HepG2 (cell line): ENCODE measurements around the gene LSMEM2. TPM values are rescaled to one million over a fixed set of nuclear protein-coding genes. Genes with fewer than 3 reads are reported as not detected.

Source experiments
- CAMTA2 ChIP-seq: sonication (generic); formaldehyde crosslinking; IDR thresholded peaks from 2 replicates; pipeline ENCODE4 v1.4.0; 2020; ENCODE audit warnings: mild to moderate bottlenecking, missing genetic modification reagents, borderline replicate concordance
- CENPT ChIP-seq: sonication (generic); formaldehyde crosslinking; IDR thresholded peaks from 2 replicates; pipeline ENCODE4 v1.8.0; 2022; ENCODE audit warnings: low read depth, mild to moderate bottlenecking, moderate library complexity, missing genetic modification reagents
- CREB1 ChIP-seq, 2 experiments: fragments of 450-650 bp in 1 of 2; IDR thresholded peaks; 2 replicates each; pipeline ENCODE4 v1.6.1; 2016 to 2017; ENCODE audit warnings: control low read depth in 1 of 2, mild to moderate bottlenecking in 1 of 2, missing compliant biosample characterization in 1 of 2, missing genetic modification characterization in 1 of 2
- FOXA1 ChIP-seq, 2 experiments: fragments of 450-650 bp in 1 of 2; sonication (generic) in 1 of 2; formaldehyde crosslinking in 1 of 2; IDR thresholded peaks; 2 replicates each; pipeline versions ENCODE4 v1.4.0 to v1.6.1; 2016 to 2020; ENCODE audit warnings: missing genetic modification reagents in 1 of 2
- GLI4 ChIP-seq: sonication (generic); formaldehyde crosslinking; IDR thresholded peaks from 2 replicates; pipeline ENCODE4 v1.5.1; 2020; ENCODE audit warnings: missing genetic modification reagents, mild to moderate bottlenecking, moderate library complexity, borderline replicate concordance
- GPBP1L1 ChIP-seq: sonication (generic); formaldehyde crosslinking; IDR thresholded peaks from 2 replicates; pipeline ENCODE4 v1.5.0; 2020; ENCODE audit warnings: mild to moderate bottlenecking, missing genetic modification reagents
- HCFC1 ChIP-seq: fragments of 150-350 bp; IDR thresholded peaks from 2 replicates; pipeline ENCODE4 v1.6.1; 2014; ENCODE audit warnings: low read depth, low read length
- KLF6 ChIP-seq: IDR thresholded peaks from 2 replicates; pipeline ENCODE4 v1.8.0; 2016; ENCODE audit warnings: missing biosample characterization, missing genetic modification reagents
- SRF ChIP-seq: IDR thresholded peaks from 2 replicates; pipeline ENCODE4 v1.6.1; 2011; ENCODE audit warnings: mild to moderate bottlenecking, low read depth, low read length, moderate library complexity
- ZFP36L1 ChIP-seq: sonication (generic); formaldehyde crosslinking; IDR thresholded peaks from 2 replicates; pipeline ENCODE4 v1.8.0; 2022; ENCODE audit warnings: mild to moderate bottlenecking, missing genetic modification reagents, moderate library complexity
- ZIK1 ChIP-seq: sonication (generic); formaldehyde crosslinking; IDR thresholded peaks from 2 replicates; pipeline ENCODE4 v1.5.0; 2020; ENCODE audit warnings: mild to moderate bottlenecking, low read depth, missing genetic modification reagents, borderline replicate concordance
- ZNF10 ChIP-seq: sonication (generic); formaldehyde crosslinking; IDR thresholded peaks from 2 replicates; pipeline ENCODE4 v1.4.0; 2020; ENCODE audit warnings: mild to moderate bottlenecking, low read depth, missing genetic modification reagents, borderline replicate concordance
- ZNF121 ChIP-seq: sonication (generic); formaldehyde crosslinking; IDR thresholded peaks from 2 replicates; pipeline ENCODE4 v1.5.0; 2020; ENCODE audit warnings: mild to moderate bottlenecking, missing genetic modification reagents
- ZNF230 ChIP-seq: sonication (generic); formaldehyde crosslinking; IDR thresholded peaks from 2 replicates; pipeline ENCODE4 v1.4.0; 2020; ENCODE audit warnings: mild to moderate bottlenecking, missing genetic modification reagents
- ZNF276 ChIP-seq: sonication (generic); formaldehyde crosslinking; IDR thresholded peaks from 2 replicates; pipeline ENCODE4 v1.4.0; 2020; ENCODE audit warnings: mild to moderate bottlenecking, low read depth, missing genetic modification reagents
- ZNF382 ChIP-seq: sonication (generic); formaldehyde crosslinking; IDR thresholded peaks from 2 replicates; pipeline ENCODE4 v1.5.0; 2020; ENCODE audit warnings: missing genetic modification reagents, mild to moderate bottlenecking, borderline replicate concordance
- ZNF605 ChIP-seq: sonication (generic); formaldehyde crosslinking; IDR thresholded peaks from 2 replicates; pipeline ENCODE4 v1.8.0; 2022; ENCODE audit warnings: mild to moderate bottlenecking, missing genetic modification reagents
- ZNF691 ChIP-seq: sonication (generic); formaldehyde crosslinking; IDR thresholded peaks from 2 replicates; pipeline ENCODE4 v1.4.0; 2020; ENCODE audit warnings: missing genetic modification reagents, low read depth, mild to moderate bottlenecking, borderline replicate concordance
- ZSCAN31 ChIP-seq: sonication (generic); formaldehyde crosslinking; IDR thresholded peaks from 2 replicates; pipeline ENCODE4 v1.5.0; 2020; ENCODE audit warnings: low read depth, mild to moderate bottlenecking, missing genetic modification reagents
- polyA plus RNA-seq, 8 experiments: library from polyadenylated mRNA; depleted of rRNA in 3 of 8; stranded (reverse) in 7 of 8; unstranded in 1 of 8; fragments of >200 nt; fragmentation: Illumina TruSeq in 4 of 8; extraction: Trizol in 4 of 8; gene quantifications; 2 replicates each; pipeline versions ENCODE4 v1.2.1 to v1.2.3, GENCODE V29; 2011 to 2016; ENCODE audit warnings: low read depth in 4 of 8, missing spikeins in 1 of 8, mixed read lengths in 1 of 8; ENCODE audit not compliant: insufficient read depth in 1 of 8
- total RNA-seq, 5 experiments: library from RNA; depleted of rRNA; stranded (reverse); fragments of >200 nt; fragmentation: Illumina TruSeq; extraction: Trizol; gene quantifications; 2 replicates each; pipeline ENCODE4 v1.2.3, GENCODE V29; 2016; ENCODE audit warnings: low read depth in 1 of 5
- TF ChIP-seq, protein P1 (sequence below): sonication (generic); formaldehyde crosslinking; conservative IDR thresholded peaks from 2 replicates; pipeline ENCODE4 v1.8.0; 2022; ENCODE audit warnings: low read depth, missing genetic modification reagents
- TF ChIP-seq, protein P2 (sequence below): IDR thresholded peaks from 2 replicates; pipeline ENCODE4 v1.6.1; 2016; ENCODE audit warnings: low read depth

LSMEM2 gene
- total and polyA plus RNA-seq, 2 of the 13 experiments (the other 11 are each of a cell fraction or from before 2014, with no cell fraction given) = 0.07 to 0.41 TPM

- TF ChIP-seq ZNF691 (CRISPR knock-in tag) = 0 out of 2 replicates have a peak, but pooled peaks have one; percentile 57
- TF ChIP-seq GPBP1L1 = no peak
- 0 out of 2 replicates have a peak, but pooled peaks have one; percentile 64 for TF ChIP-seq ZNF230 (CRISPR knock-in tag)
- no peak for TF ChIP-seq KLF6 (CRISPR knock-in tag)
- no peak for TF ChIP-seq CAMTA2 (CRISPR knock-in tag)
- TF ChIP-seq, protein P1, sequence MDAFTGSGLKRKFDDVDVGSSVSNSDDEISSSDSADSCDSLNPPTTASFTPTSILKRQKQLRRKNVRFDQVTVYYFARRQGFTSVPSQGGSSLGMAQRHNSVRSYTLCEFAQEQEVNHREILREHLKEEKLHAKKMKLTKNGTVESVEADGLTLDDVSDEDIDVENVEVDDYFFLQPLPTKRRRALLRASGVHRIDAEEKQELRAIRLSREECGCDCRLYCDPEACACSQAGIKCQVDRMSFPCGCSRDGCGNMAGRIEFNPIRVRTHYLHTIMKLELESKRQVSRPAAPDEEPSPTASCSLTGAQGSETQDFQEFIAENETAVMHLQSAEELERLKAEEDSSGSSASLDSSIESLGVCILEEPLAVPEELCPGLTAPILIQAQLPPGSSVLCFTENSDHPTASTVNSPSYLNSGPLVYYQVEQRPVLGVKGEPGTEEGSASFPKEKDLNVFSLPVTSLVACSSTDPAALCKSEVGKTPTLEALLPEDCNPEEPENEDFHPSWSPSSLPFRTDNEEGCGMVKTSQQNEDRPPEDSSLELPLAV = no peak
- TF ChIP-seq ZNF605 (CRISPR knock-in tag) = peak; percentile 75
- TF ChIP-seq CENPT (CRISPR knock-in tag) = no peak
- TF ChIP-seq ZFP36L1 = no peak
- TF ChIP-seq ZNF382 (CRISPR knock-in tag) = no peak
- TF ChIP-seq ZSCAN31 = 0 out of 2 replicates have a peak, but pooled peaks have one; percentile 49
- no peak for TF ChIP-seq ZNF10
- TF ChIP-seq GLI4 (CRISPR knock-in tag) = 0 out of 2 replicates have a peak, but pooled peaks have one; percentile 62
- TF ChIP-seq ZNF121 (CRISPR knock-in tag) = peak; percentile 86
- no peak for TF ChIP-seq SRF
- no peak for TF ChIP-seq FOXA1 (IDR thresholded peaks at IDR 0.05)
- peak; percentile 14; the same call in 1 of the 2 replicates for TF ChIP-seq FOXA1 (CRISPR knock-in tag; IDR thresholded peaks at IDR 0.05)
- TF ChIP-seq ZNF276 (CRISPR knock-in tag) = no peak; the same call in 1 of the 2 replicates
- no peak for TF ChIP-seq ZIK1 (CRISPR knock-in tag)
- peak; percentile 52; the same call in 1 of the 2 replicates for TF ChIP-seq HCFC1
- TF ChIP-seq CREB1 (IDR thresholded peaks at IDR 0.05) = peak; percentile 82
- TF ChIP-seq CREB1 (CRISPR knock-in tag; IDR thresholded peaks at IDR 0.05) = peak; percentile 93
- TF ChIP-seq, protein P2, sequence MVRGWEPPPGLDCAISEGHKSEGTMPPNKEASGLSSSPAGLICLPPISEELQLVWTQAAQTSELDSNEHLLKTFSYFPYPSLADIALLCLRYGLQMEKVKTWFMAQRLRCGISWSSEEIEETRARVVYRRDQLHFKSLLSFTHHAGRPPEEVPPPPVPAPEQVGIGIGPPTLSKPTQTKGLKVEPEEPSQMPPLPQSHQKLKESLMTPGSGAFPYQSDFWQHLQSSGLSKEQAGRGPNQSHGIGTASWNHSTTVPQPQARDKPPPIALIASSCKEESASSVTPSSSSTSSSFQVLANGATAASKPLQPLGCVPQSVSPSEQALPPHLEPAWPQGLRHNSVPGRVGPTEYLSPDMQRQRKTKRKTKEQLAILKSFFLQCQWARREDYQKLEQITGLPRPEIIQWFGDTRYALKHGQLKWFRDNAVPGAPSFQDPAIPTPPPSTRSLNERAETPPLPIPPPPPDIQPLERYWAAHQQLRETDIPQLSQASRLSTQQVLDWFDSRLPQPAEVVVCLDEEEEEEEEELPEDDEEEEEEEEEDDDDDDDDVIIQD (CRISPR knock-in tag) = no peak; the same call in 1 of the 2 replicates
These were observed 49.2 kb downstream of the LSMEM2 start, which contains the start of gene TUSC2 (continued) for GRCh38 chr3:50327943-50328691.
